ENCODE measurements around the gene CEMIP. TPM values are rescaled to one million over a fixed set of nuclear protein-coding genes. Genes with fewer than 3 reads are reported as not detected.

CEMIP gene
- total RNA-seq, 1 donor from 2014 or later: under 0.01 TPM

DNA sequence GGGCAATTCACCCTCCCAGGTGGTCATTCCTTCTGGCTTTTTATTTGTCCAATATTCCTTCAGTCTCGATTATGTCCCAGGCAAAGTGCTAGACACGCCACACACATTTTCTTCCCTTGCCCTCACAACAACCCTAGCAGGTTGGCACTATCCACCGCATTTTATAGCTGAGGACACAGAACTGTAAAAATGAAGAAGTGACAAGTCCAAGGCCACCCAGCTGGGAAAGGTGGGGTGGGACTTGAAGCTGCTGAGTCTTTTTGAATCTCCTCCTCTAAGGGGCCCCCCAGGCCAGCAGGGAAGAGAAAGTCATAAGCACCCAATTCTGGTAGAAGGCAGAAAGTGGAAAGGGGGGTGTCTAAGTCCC lies 60.6 kb downstream of the CEMIP start:
- H3K27me3 ChIP-seq (ENCODE audit: control insufficient read depth, insufficient read depth, low read length): peaks cover 7% of the 10 kb centered on the region
- DNase-seq (ENCODE audit: low read depth): no peak
- no peaks in the 10 kb centered on the region for H3K36me3 ChIP-seq (ENCODE audit: control insufficient read depth, insufficient read depth, low read length)
- H3K4me3 ChIP-seq (ENCODE audit: low read depth, low read length): no peak overlapping the region
- TF ChIP-seq CTCF (IDR thresholded peaks at IDR 0.05; ENCODE audit: insufficient read depth, low read length, poor library complexity, severe bottlenecking): no peak

DNA sequence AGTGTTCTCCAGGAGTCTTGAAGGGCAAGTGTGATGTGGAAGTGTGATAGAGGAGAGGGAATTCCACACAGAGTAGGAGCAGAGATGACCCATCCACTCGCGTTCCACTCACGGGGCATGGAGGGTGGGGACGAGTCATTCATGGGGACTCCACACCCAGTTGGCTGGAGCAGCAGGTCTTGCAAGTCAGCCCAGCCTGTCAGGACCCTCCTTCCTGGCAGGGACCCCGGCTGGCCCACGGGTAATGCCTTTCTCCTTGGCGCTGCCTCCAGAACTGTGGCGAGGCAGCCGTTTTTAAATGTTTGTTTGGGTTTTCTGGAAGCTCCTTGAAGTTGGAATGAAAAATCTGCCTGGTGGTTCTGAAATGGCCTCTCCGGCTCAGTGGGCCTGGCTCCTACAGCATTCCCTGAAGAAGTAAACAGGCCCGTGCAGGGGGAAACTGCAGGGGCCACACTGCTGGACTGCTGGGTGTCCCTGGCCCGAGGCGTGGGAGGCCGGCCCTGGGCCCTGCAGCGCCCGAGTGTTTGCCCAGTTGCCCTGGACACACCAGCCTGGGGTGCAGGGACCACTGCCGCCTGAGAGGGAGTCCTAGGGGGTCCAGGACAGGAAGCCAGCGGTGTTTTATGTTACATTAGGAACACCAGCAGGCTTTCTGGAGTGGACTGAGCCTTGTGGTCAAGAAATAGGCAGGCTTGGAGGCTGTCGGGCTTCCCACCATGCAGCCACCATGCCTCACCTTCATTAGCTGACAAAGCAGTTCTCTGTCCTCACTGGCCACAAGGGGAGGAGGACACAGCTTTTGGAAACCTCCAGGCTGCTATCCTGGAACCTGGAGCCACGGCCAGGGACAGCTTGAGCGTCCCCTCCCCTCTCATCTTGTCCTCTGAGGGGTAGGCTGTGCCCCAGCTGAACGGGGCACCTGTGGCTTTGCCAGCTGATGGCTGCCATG lies 61.3 kb downstream of the CEMIP start:
- no peak for DNase-seq (ENCODE audit: low read depth)
- no peak for TF ChIP-seq CTCF (IDR thresholded peaks at IDR 0.05; ENCODE audit: insufficient read depth, low read length, poor library complexity, severe bottlenecking)
- H3K36me3 ChIP-seq (ENCODE audit: control insufficient read depth, insufficient read depth, low read length): no peaks in the 10 kb centered on the region
- H3K27me3 ChIP-seq (ENCODE audit: control insufficient read depth, insufficient read depth, low read length): peaks cover 7% of the 10 kb centered on the region
- no peak overlapping the region for H3K4me3 ChIP-seq (ENCODE audit: low read depth, low read length)

GRCh38 chr15:80841541-80841940 lies 62.4 kb downstream of the CEMIP start:
- no peak overlapping the region for H3K4me3 ChIP-seq (ENCODE audit: low read depth, low read length)
- no peak for TF ChIP-seq CTCF (IDR thresholded peaks at IDR 0.05; ENCODE audit: insufficient read depth, low read length, poor library complexity, severe bottlenecking)
- H3K27me3 ChIP-seq (ENCODE audit: control insufficient read depth, insufficient read depth, low read length): peaks cover 7% of the 10 kb centered on the region
- no peaks in the 10 kb centered on the region for H3K36me3 ChIP-seq (ENCODE audit: control insufficient read depth, insufficient read depth, low read length)
- no peak for DNase-seq (ENCODE audit: low read depth)

DNA sequence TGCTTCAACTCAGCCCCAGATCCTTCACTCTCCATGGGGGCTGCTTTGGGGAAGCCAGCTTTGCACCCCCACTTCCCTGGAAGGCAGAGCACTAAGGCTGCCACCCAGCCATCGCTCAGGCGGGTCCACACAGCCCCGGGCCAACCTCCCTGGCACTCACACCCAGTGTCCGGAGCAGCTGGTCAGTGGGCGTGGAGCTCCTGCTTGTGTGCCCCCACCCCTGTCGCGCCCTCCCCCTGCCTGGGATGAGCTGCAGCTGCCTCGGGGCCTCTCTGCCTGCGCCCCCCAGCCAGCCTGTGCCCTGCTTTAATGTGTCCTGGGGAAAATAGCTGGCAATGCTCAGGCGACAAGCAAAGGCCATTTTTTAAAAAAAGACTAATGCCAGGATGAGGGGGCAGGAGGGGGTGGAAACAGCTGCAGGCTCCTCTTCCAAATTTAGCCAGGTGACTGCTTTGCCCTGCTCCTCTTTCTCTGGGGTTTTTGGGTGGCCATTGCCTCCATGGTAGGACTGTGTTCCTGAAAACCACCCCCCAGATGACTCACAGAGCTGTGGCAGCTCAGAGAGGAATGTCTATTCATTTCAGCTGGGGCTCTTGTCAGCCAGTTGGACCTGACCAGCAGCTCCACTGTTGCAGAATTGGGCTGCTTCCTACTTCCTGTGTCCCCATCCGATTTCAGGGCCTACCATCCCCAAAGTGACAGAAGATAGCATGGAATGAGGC lies 65.0 kb downstream of the CEMIP start:
- Histone ChIP-seq H3K36me3 (ENCODE audit: control insufficient read depth, insufficient read depth, low read length) (no peaks in the 10 kb centered on the region), H3K4me3 (ENCODE audit: low read depth, low read length) (no peak overlapping the region), H3K27me3 (ENCODE audit: control insufficient read depth, insufficient read depth, low read length) (peaks cover 3% of the 10 kb centered on the region)
- no peak for DNase-seq (ENCODE audit: low read depth)
- no peak for TF ChIP-seq CTCF (IDR thresholded peaks at IDR 0.05; ENCODE audit: insufficient read depth, low read length, poor library complexity, severe bottlenecking)

GRCh38 chr15:80846031-80846815 lies 67.1 kb downstream of the CEMIP start:
- Histone ChIP-seq H3K4me3 (ENCODE audit: low read depth, low read length) (no peak overlapping the region), H3K27me3 (ENCODE audit: control insufficient read depth, insufficient read depth, low read length) (no peaks in the 10 kb centered on the region), H3K36me3 (ENCODE audit: control insufficient read depth, insufficient read depth, low read length) (no peaks in the 10 kb centered on the region)
- DNase-seq (ENCODE audit: low read depth): no peak
- no peak for TF ChIP-seq CTCF (IDR thresholded peaks at IDR 0.05; ENCODE audit: insufficient read depth, low read length, poor library complexity, severe bottlenecking)

Data from kidney epithelial cell (primary cell).